HEK293 (cell line): ENCODE results near the gene MAML2.
A peak's percentile ranks its signal among the peaks of the same experiment; 100 is the strongest.

Experiments
- AEBP2 ChIP-seq: fragments of 450-650 bp; formaldehyde crosslinking; IDR thresholded peaks from 2 replicates; pipeline ENCODE4 v1.5.1; 2016; ENCODE audit warnings: missing biosample characterization, missing genetic modification characterization, borderline replicate concordance
- GLIS2 ChIP-seq: fragments of 450-650 bp; formaldehyde crosslinking; IDR thresholded peaks from 2 replicates; pipeline ENCODE4 v1.5.1; 2016; ENCODE audit warnings: missing biosample characterization, missing genetic modification characterization
- INSM2 ChIP-seq: fragments of 450-650 bp; formaldehyde crosslinking; IDR thresholded peaks from 2 replicates; pipeline ENCODE4 v1.5.1; 2016; ENCODE audit warnings: missing biosample characterization, missing genetic modification characterization
- KLF7 ChIP-seq: fragments of 450-650 bp; formaldehyde crosslinking; IDR thresholded peaks from 2 replicates; pipeline ENCODE4 v1.5.1; 2016; ENCODE audit warnings: missing biosample characterization, missing genetic modification characterization, borderline replicate concordance
- PRDM2 ChIP-seq: fragments of 450-650 bp; formaldehyde crosslinking; IDR thresholded peaks from 2 replicates; pipeline ENCODE4 v1.5.1; 2016; ENCODE audit warnings: missing biosample characterization, missing genetic modification characterization, borderline replicate concordance
- SETDB1 ChIP-seq: IDR thresholded peaks from one replicate; pipeline ENCODE4 v1.6.1; 2017; ENCODE audit warnings: mild to moderate bottlenecking, low read length, moderate library complexity, mixed read lengths; ENCODE audit not compliant: insufficient read length
- ZBTB10 ChIP-seq: fragments of 450-650 bp; formaldehyde crosslinking; IDR thresholded peaks from 2 replicates; pipeline ENCODE4 v1.5.1; 2016; ENCODE audit warnings: missing biosample characterization, missing genetic modification characterization
- ZEB2 ChIP-seq: fragments of 450-650 bp; formaldehyde crosslinking; IDR thresholded peaks from 2 replicates; pipeline ENCODE4 v1.5.1; 2016; ENCODE audit warnings: missing biosample characterization, missing genetic modification characterization
- ZFHX2 ChIP-seq: fragments of 450-650 bp; formaldehyde crosslinking; conservative IDR thresholded peaks from 2 replicates; pipeline ENCODE4 v1.5.1; 2016; ENCODE audit warnings: missing biosample characterization, missing genetic modification characterization
- ZNF10 ChIP-seq: fragments of 450-650 bp; formaldehyde crosslinking; IDR thresholded peaks from 2 replicates; pipeline ENCODE4 v1.5.1; 2017; ENCODE audit warnings: missing biosample characterization, missing genetic modification characterization
- ZNF112 ChIP-seq: fragments of 450-650 bp; formaldehyde crosslinking; IDR thresholded peaks from 2 replicates; pipeline ENCODE4 v1.5.0; 2017; ENCODE audit warnings: missing biosample characterization, missing genetic modification characterization
- ZNF18 ChIP-seq: fragments of 450-650 bp; formaldehyde crosslinking; IDR thresholded peaks from 2 replicates; pipeline ENCODE4 v1.5.1; 2016; ENCODE audit warnings: missing biosample characterization, missing genetic modification characterization
- ZNF341 ChIP-seq: fragments of 450-650 bp; formaldehyde crosslinking; IDR thresholded peaks from 2 replicates; pipeline ENCODE4; 2016; ENCODE audit warnings: low read depth, missing biosample characterization, missing genetic modification characterization
- ZNF394 ChIP-seq: fragments of 450-650 bp; formaldehyde crosslinking; IDR thresholded peaks from 2 replicates; pipeline ENCODE4 v1.5.1; 2016; ENCODE audit warnings: missing biosample characterization, missing genetic modification characterization, mild to moderate bottlenecking, moderate library complexity, borderline replicate concordance
- ZNF423 ChIP-seq: fragments of 450-650 bp; formaldehyde crosslinking; IDR thresholded peaks from 2 replicates; pipeline ENCODE4 v1.5.1; 2016; ENCODE audit warnings: missing biosample characterization, missing genetic modification characterization
- ZNF488 ChIP-seq: fragments of 450-650 bp; formaldehyde crosslinking; IDR thresholded peaks from 2 replicates; pipeline ENCODE4 v1.5.1; 2016; ENCODE audit warnings: missing biosample characterization, missing genetic modification characterization
- ZNF514 ChIP-seq: fragments of 450-650 bp; formaldehyde crosslinking; IDR thresholded peaks from 2 replicates; pipeline ENCODE4 v1.5.1; 2016; ENCODE audit warnings: missing biosample characterization, missing genetic modification characterization
- ZNF561 ChIP-seq: fragments of 450-650 bp; IDR thresholded peaks from 2 replicates; pipeline ENCODE4 v1.5.1; 2018; ENCODE audit warnings: missing biosample characterization, missing genetic modification characterization, borderline replicate concordance
- ZNF639 ChIP-seq: fragments of 450-650 bp; formaldehyde crosslinking; IDR thresholded peaks from 2 replicates; pipeline ENCODE4 v1.5.1; 2016; ENCODE audit warnings: missing biosample characterization, missing genetic modification characterization
- ZNF768 ChIP-seq: fragments of 450-650 bp; formaldehyde crosslinking; IDR thresholded peaks from 2 replicates; pipeline ENCODE4 v1.5.1; 2018; ENCODE audit warnings: missing biosample characterization, mild to moderate bottlenecking, missing genetic modification characterization
- ZNF777 ChIP-seq: fragments of 450-650 bp; formaldehyde crosslinking; IDR thresholded peaks from 2 replicates; pipeline ENCODE4 v1.5.1; 2017; ENCODE audit warnings: missing biosample characterization, missing genetic modification characterization, borderline replicate concordance
- ZXDB ChIP-seq: fragments of 450-650 bp; formaldehyde crosslinking; IDR thresholded peaks from 2 replicates; pipeline ENCODE4 v1.5.1; 2016; ENCODE audit warnings: missing biosample characterization, missing genetic modification characterization

MAML2 gene

GRCh38 chr11:96389720-96390487 lies 46.9 kb upstream of the MAML2 start, which contains the start of the genes CCDC82 and JRKL (continued):
- TF ChIP-seq ZNF639 (tag by site-specific recombination) (no peak), ZNF514 (tag by site-specific recombination) (no peak), ZNF112 (tag by site-specific recombination) (no peak), AEBP2 (tag by site-specific recombination) (no peak), ZNF561 (tag by site-specific recombination) (no peak), ZFHX2 (tag by site-specific recombination) (peak; percentile 97), INSM2 (tag by site-specific recombination) (no peak), ZNF777 (tag by site-specific recombination) (no peak), ZNF768 (no peak), ZEB2 (tag by site-specific recombination) (0 out of 2 replicates have a peak, but pooled peaks have one; percentile 27), ZNF10 (tag by site-specific recombination) (no peak; the same call in 1 of the 2 replicates), ZXDB (peak; percentile 62; the same call in 1 of the 2 replicates), ZNF341 (tag by site-specific recombination) (peak; percentile 81), ZNF394 (tag by site-specific recombination) (no peak; the same call in 1 of the 2 replicates), PRDM2 (no peak), GLIS2 (tag by site-specific recombination) (peak; percentile 23; the same call in 1 of the 2 replicates), SETDB1 (no peak), ZBTB10 (tag by site-specific recombination) (no peak), KLF7 (tag by site-specific recombination) (peak; percentile 48; the same call in 1 of the 2 replicates), ZNF488 (no peak), ZNF18 (no peak), ZNF423 (tag by site-specific recombination) (no peak)
